KMS-11 (cell line): Measurements from ENCODE around the gene E2F7.

ENCODE experiments used
- H2AFZ ChIP-seq: fragments of 200-600 bp; sonication (generic); 2 replicates; pipeline ENCODE4 v1.6.1; 2016; ENCODE audit warnings: antibody characterized with exemption, mixed run types, low read depth
- H3K27ac ChIP-seq: fragments of 200-600 bp; sonication (generic); 2 replicates; pipeline ENCODE4 v1.6.1; 2016; ENCODE audit warnings: mild to moderate bottlenecking, mixed run types
- H3K27me3 ChIP-seq: fragments of 200-600 bp; sonication (generic); 2 replicates; pipeline ENCODE4 v1.6.1; 2017; ENCODE audit warnings: mild to moderate bottlenecking, low read depth, mixed run types, moderate library complexity; ENCODE audit not compliant: insufficient read depth
- H3K36me3 ChIP-seq: fragments of 200-600 bp; sonication (generic); 2 replicates; pipeline ENCODE4 v1.6.1; 2017; ENCODE audit warnings: mild to moderate bottlenecking, mixed run types; ENCODE audit not compliant: insufficient read depth
- H3K4me1 ChIP-seq: fragments of 200-600 bp; sonication (generic); 2 replicates; pipeline ENCODE4 v1.6.1; 2016; ENCODE audit warnings: mild to moderate bottlenecking, low read depth, mixed run types; ENCODE audit not compliant: poor library complexity, severe bottlenecking
- H3K4me2 ChIP-seq: fragments of 200-600 bp; sonication (generic); 2 replicates; pipeline ENCODE4 v1.7.0; 2016; ENCODE audit warnings: mild to moderate bottlenecking, mixed run types
- H3K4me3 ChIP-seq: fragments of 200-600 bp; sonication (generic); IDR thresholded peaks from 2 replicates; pipeline ENCODE4 v1.6.1; 2017; ENCODE audit warnings: low read depth, low read length, mixed read lengths; ENCODE audit not compliant: insufficient read depth
- H3K79me2 ChIP-seq: fragments of 200-600 bp; sonication (generic); 2 replicates; pipeline ENCODE4 v1.6.1; 2016; ENCODE audit warnings: low read depth, mixed run types; ENCODE audit not compliant: insufficient read depth
- H3K9ac ChIP-seq: fragments of 200-600 bp; sonication (generic); 2 replicates; pipeline ENCODE4 v1.6.1; 2016; ENCODE audit warnings: mild to moderate bottlenecking, mixed run types
- H4K20me1 ChIP-seq: fragments of 200-600 bp; sonication (generic); 2 replicates; pipeline ENCODE4 v1.6.1; 2016; ENCODE audit warnings: mild to moderate bottlenecking, mixed run types; ENCODE audit not compliant: insufficient read depth
- TF ChIP-seq, protein P1 (sequence below): fragments of 200-600 bp; sonication (generic); conservative IDR thresholded peaks from 2 replicates; pipeline ENCODE4 v1.6.1; 2017; ENCODE audit warnings: low read depth, mild to moderate bottlenecking, antibody characterized with exemption, low read length, moderate library complexity, mixed read lengths

E2F7 gene

DNA sequence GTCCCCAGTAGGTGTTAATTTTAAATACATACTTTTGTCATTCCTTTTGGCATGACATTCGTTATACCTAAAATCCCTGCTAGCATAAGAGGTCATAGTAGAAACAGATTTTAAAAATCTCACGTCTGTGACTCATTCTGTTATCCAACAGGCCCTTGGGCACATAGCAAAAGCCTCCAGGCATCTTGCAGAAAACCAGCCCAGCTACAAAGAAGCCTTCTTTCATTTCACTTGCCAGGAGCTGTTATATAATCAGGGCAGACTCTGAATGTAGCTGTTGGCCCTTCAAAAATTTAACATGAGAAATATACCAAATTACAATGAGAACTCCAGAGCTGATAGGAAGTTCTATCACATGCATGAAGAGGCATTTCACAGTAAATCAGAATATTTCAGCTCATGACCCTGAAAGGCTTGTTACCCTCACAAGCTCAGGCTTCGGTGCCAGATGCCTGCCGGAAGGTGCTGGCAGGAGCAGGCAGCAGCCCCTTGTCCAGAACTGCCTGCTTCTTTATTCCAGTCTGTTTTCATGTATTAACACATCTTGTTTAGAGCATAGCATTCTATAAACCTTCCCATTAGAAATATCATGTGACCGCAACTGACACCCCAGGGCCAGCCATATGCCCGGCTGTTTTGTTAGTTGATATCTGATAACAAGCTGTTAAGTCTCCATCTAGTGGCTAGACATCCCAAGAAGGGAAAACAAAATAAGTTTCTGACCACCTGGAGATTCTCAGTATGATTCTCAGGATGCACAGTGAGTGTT lies 17.8 kb downstream of the E2F7 start:
- H3K27ac ChIP-seq, result no peak overlapping the region
- no peak overlapping the region for H3K9ac ChIP-seq
- peaks cover 3% of the 10 kb centered on the region; the same call in 1 of the 2 replicates for H3K36me3 ChIP-seq
- no peak overlapping the region for H3K4me2 ChIP-seq
- no peaks in the 10 kb centered on the region for H3K4me1 ChIP-seq
- no peaks in the 10 kb centered on the region for H3K27me3 ChIP-seq
- H3K79me2 ChIP-seq, result no peaks in the 10 kb centered on the region
- TF ChIP-seq, protein P1, sequence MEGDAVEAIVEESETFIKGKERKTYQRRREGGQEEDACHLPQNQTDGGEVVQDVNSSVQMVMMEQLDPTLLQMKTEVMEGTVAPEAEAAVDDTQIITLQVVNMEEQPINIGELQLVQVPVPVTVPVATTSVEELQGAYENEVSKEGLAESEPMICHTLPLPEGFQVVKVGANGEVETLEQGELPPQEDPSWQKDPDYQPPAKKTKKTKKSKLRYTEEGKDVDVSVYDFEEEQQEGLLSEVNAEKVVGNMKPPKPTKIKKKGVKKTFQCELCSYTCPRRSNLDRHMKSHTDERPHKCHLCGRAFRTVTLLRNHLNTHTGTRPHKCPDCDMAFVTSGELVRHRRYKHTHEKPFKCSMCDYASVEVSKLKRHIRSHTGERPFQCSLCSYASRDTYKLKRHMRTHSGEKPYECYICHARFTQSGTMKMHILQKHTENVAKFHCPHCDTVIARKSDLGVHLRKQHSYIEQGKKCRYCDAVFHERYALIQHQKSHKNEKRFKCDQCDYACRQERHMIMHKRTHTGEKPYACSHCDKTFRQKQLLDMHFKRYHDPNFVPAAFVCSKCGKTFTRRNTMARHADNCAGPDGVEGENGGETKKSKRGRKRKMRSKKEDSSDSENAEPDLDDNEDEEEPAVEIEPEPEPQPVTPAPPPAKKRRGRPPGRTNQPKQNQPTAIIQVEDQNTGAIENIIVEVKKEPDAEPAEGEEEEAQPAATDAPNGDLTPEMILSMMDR, result 0 out of 2 replicates have a peak, but pooled peaks have one; percentile 22
- H4K20me1 ChIP-seq, result no peaks in the 10 kb centered on the region
- H3K4me3 ChIP-seq, result no peak overlapping the region
- no peak overlapping the region for H2AFZ ChIP-seq

DNA sequence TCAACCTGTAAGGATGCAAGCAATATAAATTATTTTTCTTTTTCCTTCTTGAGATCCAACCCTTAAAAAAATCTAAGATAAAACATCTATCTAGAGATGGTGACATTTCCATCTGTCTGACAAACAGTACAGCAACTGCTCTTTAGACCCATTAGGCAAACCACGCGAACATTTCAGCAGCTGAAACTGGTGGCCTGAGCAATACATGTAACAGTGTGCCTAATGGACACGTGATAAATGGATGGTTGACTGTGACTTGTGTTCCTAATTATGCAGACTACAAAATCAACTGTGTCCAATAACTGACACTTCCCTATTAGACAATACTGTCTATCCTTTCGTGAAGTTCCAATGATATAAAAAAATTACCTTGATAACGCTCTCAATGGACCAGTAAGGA lies 18.9 kb downstream of the E2F7 start:
- Histone ChIP-seq H2AFZ (no peak overlapping the region), H3K27ac (no peak overlapping the region), H3K27me3 (no peaks in the 10 kb centered on the region), H3K4me2 (no peak overlapping the region), H3K4me1 (no peaks in the 10 kb centered on the region), H3K4me3 (no peak overlapping the region), H3K79me2 (no peaks in the 10 kb centered on the region), H3K36me3 (peaks cover 3% of the 10 kb centered on the region; the same call in 1 of the 2 replicates), H3K9ac (no peak overlapping the region), H4K20me1 (no peaks in the 10 kb centered on the region)
- TF ChIP-seq, protein P1, result no peak

DNA sequence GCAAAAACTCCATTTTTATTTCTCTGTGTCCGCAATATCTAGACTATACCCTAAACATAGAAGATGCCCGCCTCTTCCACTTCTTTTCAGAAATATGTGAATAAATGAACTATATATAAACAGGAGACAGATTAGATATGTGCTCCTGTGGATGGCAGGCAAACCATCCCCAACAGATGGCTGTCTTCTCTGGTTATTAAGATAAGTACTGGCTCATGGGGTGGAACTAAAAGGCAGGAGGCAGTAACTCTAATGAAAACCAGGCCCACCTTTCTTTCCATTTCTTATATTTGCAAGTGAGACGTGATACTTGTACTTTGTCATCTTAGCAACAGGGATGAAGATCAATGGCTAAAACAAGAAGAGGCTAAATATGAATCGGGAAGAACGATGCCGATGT lies 20.2 kb downstream of the E2F7 start:
- Histone ChIP-seq H3K79me2 (no peaks in the 10 kb centered on the region), H3K9ac (no peak overlapping the region), H3K36me3 (peaks cover 3% of the 10 kb centered on the region; the same call in 1 of the 2 replicates), H3K4me3 (no peak overlapping the region), H4K20me1 (no peaks in the 10 kb centered on the region), H3K27me3 (no peaks in the 10 kb centered on the region), H3K27ac (no peak overlapping the region), H3K4me1 (no peaks in the 10 kb centered on the region), H2AFZ (no peak overlapping the region), H3K4me2 (no peak overlapping the region)
- TF ChIP-seq, protein P1, result no peak

DNA sequence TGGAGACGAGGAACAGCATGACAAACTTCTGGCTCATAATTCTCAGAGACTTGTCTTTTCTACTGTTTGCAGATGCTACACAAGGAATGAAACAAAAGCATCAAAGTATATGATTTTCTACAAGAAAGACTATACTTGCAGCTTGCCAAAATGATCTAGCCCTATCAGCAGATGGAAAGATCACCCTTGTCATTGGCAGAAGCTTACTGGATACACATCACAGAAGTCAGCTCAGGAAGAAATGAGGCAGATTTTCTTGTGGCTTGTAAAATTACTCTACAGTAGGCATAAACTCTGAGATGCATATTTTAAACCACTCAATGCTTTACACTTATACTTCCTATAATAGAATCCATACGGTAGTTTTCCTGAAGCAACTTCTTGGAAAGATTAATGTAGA lies 20.6 kb downstream of the E2F7 start:
- Histone ChIP-seq H3K79me2 (no peaks in the 10 kb centered on the region), H3K9ac (no peak overlapping the region), H3K4me1 (no peaks in the 10 kb centered on the region), H3K4me2 (no peak overlapping the region), H2AFZ (no peak overlapping the region), H3K27ac (no peak overlapping the region), H3K27me3 (no peaks in the 10 kb centered on the region), H3K36me3 (peaks cover 3% of the 10 kb centered on the region; the same call in 1 of the 2 replicates), H3K4me3 (no peak overlapping the region), H4K20me1 (no peaks in the 10 kb centered on the region)
- TF ChIP-seq, protein P1, result no peak
